Mesothelial cell of epicardium (in vitro differentiated cells): ENCODE results near the gene FKBP5. TPM values are rescaled to one million over a fixed set of nuclear protein-coding genes. Genes with fewer than 3 reads are reported as not detected.

Experiments used
- DNase-seq, 2 experiments: peaks; one replicate each; pipeline ENCODE4 v3.0.0; 2021; ENCODE audit warnings: low spot score in 2 of 2; ENCODE audit not compliant: unreplicated experiment in 2 of 2
- H3K27ac Mint-ChIP-seq: 2 replicates; pipeline ENCODE4 v1.8.0; 2021; ENCODE audit warnings: mixed read lengths
- H3K27me3 Mint-ChIP-seq: 2 replicates; pipeline ENCODE4 v1.8.0; 2021; ENCODE audit warnings: low read depth, mixed read lengths
- H3K36me3 Mint-ChIP-seq: 2 replicates; pipeline ENCODE4 v1.8.0; 2021; ENCODE audit warnings: mixed read lengths
- H3K4me1 Mint-ChIP-seq: 2 replicates; pipeline ENCODE4 v1.8.0; 2021; ENCODE audit warnings: mixed read lengths
- H3K4me3 Mint-ChIP-seq: 2 replicates; pipeline ENCODE4 v1.8.0; 2021; ENCODE audit warnings: mild to moderate bottlenecking, moderate library complexity, mixed read lengths
- H3K9me3 Mint-ChIP-seq: 2 replicates; pipeline ENCODE4 v1.8.0; 2021; ENCODE audit warnings: mixed read lengths
- microRNA-seq: library from miRNA; unstranded; fragments of <30 nt; microRNA quantifications from one replicate; pipeline ENCODE4 v1.2.0, GENCODE V29; 2021; ENCODE audit warnings: inconsistent platforms, mixed read lengths
- total RNA-seq: library from RNA; stranded (reverse); gene quantifications from 3 replicates; pipeline ENCODE4 v1.2.1, GENCODE V29; 2021
- TF ChIP-seq, protein P1 (sequence below): fragments of 200-600 bp; sonication (generic); IDR thresholded peaks from one replicate; pipeline ENCODE4 v1.5.0; 2021; ENCODE audit warnings: antibody characterized with exemption; ENCODE audit not compliant: unreplicated experiment

The FKBP5 gene
- total RNA-seq, 1 donor from 2014 or later: 7.3 TPM

DNA sequence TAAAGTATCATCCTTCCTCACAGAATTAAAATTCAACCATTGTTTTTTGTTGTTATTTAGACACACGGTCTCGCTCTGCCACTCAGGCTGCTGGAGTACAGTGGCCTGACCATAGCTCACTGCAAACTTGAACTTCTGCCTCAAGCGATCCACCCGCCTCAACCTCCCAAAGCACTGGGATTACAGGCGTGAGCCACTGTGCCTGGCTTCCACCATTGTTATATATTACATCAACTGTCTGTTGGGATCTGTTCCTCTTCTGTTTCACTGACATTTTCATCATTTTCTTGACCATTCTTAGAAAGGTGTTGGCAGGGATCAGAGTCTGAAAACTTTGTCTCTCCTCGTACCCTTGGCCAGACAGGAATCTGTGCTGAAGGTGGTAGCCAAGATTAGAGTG lies 154.7 kb downstream of the FKBP5 start:
- H3K36me3 Mint-ChIP-seq: no peaks in the 10 kb centered on the region
- H3K4me3 Mint-ChIP-seq: peak overlapping the region; percentile 6
- peaks cover 22% of the 10 kb centered on the region for H3K4me1 Mint-ChIP-seq
- H3K27ac Mint-ChIP-seq: peak overlapping the region; percentile 80
- H3K9me3 Mint-ChIP-seq: no peaks in the 10 kb centered on the region
- no peak for DNase-seq
- TF ChIP-seq, protein P1, sequence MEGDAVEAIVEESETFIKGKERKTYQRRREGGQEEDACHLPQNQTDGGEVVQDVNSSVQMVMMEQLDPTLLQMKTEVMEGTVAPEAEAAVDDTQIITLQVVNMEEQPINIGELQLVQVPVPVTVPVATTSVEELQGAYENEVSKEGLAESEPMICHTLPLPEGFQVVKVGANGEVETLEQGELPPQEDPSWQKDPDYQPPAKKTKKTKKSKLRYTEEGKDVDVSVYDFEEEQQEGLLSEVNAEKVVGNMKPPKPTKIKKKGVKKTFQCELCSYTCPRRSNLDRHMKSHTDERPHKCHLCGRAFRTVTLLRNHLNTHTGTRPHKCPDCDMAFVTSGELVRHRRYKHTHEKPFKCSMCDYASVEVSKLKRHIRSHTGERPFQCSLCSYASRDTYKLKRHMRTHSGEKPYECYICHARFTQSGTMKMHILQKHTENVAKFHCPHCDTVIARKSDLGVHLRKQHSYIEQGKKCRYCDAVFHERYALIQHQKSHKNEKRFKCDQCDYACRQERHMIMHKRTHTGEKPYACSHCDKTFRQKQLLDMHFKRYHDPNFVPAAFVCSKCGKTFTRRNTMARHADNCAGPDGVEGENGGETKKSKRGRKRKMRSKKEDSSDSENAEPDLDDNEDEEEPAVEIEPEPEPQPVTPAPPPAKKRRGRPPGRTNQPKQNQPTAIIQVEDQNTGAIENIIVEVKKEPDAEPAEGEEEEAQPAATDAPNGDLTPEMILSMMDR: no peak
- H3K27me3 Mint-ChIP-seq: no peaks in the 10 kb centered on the region

DNA sequence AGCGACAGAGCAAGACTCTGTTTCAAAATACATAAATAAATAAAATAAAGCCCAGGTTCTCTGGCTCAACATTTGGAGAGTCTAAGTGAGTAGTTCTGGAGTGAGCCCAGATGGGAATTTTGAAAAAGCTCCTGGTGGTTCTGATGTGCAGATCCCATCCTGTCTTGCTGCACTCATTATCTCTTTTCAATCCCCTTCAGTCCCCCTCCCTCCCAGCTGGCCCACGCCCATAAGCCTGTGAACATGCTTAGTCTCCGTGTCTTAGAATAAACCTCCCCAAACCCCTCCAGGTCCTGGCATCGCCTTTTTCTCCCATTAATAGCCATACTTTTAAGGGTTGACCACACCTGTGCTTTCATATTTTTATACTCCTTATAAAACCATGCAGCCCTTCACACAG lies 156.6 kb downstream of the FKBP5 start:
- peaks cover 22% of the 10 kb centered on the region for H3K4me1 Mint-ChIP-seq
- DNase-seq: no peak
- no peaks in the 10 kb centered on the region for H3K9me3 Mint-ChIP-seq
- no peaks in the 10 kb centered on the region for H3K27me3 Mint-ChIP-seq
- no peaks in the 10 kb centered on the region for H3K36me3 Mint-ChIP-seq
- H3K4me3 Mint-ChIP-seq: no peak overlapping the region
- TF ChIP-seq, protein P1: no peak
- H3K27ac Mint-ChIP-seq: no peak overlapping the region

DNA sequence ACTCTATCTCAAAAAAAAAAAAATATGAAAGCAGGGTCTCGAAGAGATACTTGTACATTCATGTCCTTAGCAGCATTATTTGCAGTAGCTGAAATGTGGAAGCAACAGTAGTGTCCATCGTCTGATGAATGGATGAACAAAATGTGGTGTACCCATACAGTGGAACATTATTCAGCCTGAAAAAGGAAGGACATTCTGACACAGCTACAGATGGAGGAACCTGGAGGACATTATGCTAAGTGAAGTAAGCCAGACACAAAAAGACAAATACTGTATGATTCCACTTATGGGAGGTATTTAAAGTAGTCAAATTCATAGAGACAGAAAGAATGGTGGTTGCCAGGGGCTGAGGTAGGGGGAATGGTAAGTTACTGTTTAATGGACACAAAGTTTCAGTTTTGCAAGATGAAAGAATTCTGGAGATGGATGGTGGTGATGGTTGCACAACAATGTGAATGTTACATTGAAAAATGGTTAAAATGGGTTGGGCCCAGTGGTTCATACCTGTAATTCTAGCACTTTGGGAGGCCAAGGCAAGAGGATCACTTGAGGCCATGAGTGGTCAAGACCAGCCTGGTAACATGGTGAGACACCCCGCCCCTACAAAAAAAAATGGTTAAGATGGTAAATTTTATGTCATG lies 164.2 kb downstream of the FKBP5 start:
- Mint-ChIP-seq H3K4me1 (peaks cover 6% of the 10 kb centered on the region), H3K9me3 (no peaks in the 10 kb centered on the region), H3K4me3 (no peak overlapping the region), H3K36me3 (no peaks in the 10 kb centered on the region), H3K27ac (no peak overlapping the region), H3K27me3 (no peaks in the 10 kb centered on the region)
- TF ChIP-seq, protein P1: no peak
- no peak for DNase-seq

Small RNAs within 50 kb of the gene (microRNA-seq; reads per million reads assigned to microRNA genes)
- gene MIR5690: not detected

Other genes starting within 250 kb of the FKBP5 start
- gene FANCE, start 236.6 kb downstream of the FKBP5 start, total RNA-seq: 7.0 to 8.5 TPM (median 8.0 TPM) in 3 replicates
- gene RPL10A, start 220.5 kb downstream of the FKBP5 start, total RNA-seq: 1,840 to 1,922 TPM (median 1,906 TPM) in 3 replicates
- 88.2 to 91.8 TPM (median 91.4 TPM) in 3 replicates for gene TEAD3, start 191.8 kb downstream of the FKBP5 start, total RNA-seq
- gene TULP1, start 176.0 kb downstream of the FKBP5 start, total RNA-seq: 17.5 to 17.7 TPM (median 17.6 TPM) in 3 replicates
- gene ARMC12, start 48.1 kb upstream of the FKBP5 start, total RNA-seq: 3.3 to 4.9 TPM (median 4.2 TPM) in 3 replicates
- not detected in 3 replicates for gene CLPSL2, start 87.7 kb upstream of the FKBP5 start, total RNA-seq
- 0.40 TPM in 1 of 3 replicates, not detected in the others for gene CLPSL1, start 92.1 kb upstream of the FKBP5 start, total RNA-seq
- not detected in 3 replicates for gene CLPS, start 108.4 kb upstream of the FKBP5 start, total RNA-seq
- gene LHFPL5, start 116.4 kb upstream of the FKBP5 start, total RNA-seq: not detected in 3 replicates
- 70.2 to 71.9 TPM (median 71.0 TPM) in 3 replicates for gene SRPK1, start 232.2 kb upstream of the FKBP5 start, total RNA-seq